Right kidney (tissue), 1 donor: ENCODE data around the gene DNAJC1.
"Not testable (repeated sequence)": the region's sequence is repeated elsewhere in the genome, so short reads cannot be mapped to it uniquely, and the experiment has no call there.

Experiments used
- DNase-seq: peaks from one replicate; pipeline ENCODE4 v3.0.0-alpha.2; 2016

Gene DNAJC1

DNA sequence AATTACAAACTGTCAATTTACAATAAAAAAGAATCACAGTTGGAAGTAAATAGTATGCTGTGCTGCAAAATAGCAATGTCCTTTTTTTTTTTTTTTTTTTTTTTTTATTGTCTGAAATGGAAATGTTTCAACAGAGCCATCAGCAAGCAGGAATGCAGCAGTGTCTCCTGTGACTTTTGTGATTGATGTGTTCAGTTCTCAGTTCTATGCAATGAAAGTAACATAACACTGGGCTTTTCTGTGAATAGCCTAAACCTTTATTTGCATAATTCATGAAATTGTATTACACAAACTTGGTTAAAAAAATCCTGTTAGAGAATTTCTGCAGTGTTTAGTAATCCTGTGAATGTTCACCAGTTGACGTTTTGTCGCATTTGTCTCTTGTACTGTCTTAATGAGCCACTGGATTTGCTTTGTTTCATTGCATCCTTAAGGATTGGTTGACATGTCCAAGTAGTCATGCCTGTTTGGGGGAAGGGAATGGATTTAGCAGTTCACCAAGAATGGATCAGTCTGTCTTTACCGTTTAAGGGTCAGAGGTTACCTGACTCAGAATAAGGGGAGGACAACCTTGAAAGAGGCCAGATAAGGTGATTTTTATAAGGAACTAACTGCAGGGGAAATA lies 276.8 kb downstream of the DNAJC1 start:
- DNase-seq, result no peak

DNA sequence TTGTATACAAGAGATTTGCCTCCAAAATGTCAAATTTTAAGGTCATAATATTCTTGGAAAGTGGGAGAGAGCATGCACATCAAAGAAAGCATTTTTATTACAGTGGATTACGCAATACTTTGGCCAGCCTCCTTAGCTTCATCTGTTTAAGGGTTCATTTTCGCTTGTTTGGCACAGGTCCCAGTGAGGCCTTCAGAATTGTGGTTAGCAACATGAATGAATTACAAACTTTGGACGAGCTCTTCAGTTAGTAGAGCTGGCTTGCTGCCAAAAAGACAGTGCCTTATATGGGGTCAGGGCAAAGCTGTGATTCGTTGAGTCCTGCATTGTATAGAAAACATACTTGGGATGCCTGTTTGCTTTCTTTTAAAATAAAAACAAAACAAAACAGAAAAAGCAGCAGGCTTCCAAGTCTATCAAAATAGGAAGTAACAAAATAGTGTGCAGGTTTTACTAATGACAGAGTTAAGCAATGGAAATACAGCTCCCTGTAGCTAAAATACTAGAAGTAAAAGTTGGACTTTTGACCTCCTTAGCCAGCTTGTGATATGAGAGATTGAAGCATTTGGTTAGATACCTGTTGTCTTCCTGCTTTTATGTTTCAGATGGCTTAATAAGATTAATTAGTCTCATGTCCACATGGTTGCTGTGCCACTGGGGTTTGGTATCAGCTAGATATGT lies 278.7 kb downstream of the DNAJC1 start:
- DNase-seq, result peak; percentile 62

DNA sequence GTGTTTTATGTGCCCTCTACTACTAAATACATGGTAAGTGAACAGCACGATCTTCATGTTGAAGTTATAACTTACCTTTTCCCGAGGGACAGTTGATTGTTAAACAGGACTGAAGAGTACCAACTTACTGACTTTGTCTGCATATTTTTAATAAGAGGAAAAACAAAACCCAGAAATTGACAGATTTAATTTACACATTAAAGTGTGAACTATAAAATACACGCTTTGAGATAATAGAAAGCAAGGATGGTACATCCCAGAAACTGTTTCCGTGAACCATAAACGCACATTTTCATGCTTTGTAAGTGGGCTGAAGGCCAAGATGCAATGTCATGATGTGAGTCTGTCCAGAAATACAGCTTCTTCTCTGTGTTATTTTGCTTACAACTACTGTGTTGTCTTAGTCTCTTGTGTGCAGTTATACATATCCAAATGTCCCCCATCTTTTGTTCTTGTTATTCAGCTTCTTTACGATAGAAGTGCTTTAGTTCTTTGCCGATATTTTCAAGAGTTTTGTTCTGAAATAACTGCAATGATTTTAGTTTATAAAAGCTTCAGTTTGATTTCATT lies 279.4 kb downstream of the DNAJC1 start:
- no peak for DNase-seq

DNA sequence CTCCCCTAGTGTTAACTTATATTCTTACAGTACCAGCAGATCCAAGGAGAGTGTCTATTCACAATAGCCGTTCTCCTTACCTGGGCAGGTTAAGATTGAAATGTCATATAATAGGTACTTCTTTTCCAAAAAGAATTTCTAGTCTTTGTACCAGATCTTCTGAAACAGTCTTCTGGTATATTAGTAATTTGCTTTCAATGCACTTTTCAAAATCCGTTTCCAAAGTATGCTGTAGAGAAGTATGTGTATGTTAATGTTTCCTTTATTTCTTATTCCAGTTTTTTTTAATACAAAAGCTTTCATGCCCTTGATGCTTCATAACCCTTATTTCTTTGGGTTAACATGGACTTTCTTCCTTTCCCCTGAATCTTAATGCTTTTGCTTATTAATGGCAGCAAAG lies 281.3 kb downstream of the DNAJC1 start:
- DNase-seq, result no peak

DNA sequence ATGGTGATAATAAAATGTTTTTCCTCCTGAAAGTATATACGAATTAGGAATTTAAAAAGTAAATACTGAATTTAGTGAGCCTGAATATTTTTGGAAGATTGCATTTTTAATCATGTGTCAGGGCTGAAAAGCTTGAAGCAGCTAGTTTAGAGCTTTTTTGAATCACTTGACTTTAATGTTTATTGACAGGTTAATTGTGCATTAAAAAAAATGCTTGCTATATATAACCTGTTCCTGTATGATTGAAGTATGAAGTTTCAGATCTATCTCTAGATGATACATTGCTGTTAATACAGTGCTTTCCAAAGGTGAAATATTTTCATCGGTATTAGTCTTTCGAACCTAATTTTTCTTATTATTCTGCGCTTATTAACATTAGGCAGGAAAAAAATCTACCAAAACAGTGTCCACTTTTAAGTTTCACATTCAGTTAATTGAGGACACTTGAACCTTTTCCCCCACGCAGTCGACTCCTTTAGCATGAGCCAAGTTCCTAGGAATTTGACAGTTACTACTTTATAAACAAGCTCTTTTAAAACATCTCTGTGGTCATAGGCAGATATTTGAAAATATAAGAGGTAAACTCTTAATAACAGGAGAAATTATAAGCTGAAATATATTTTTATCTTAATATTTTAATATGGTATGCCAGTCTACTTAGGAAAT lies 282.4 kb downstream of the DNAJC1 start:
- DNase-seq, result no peak

DNA sequence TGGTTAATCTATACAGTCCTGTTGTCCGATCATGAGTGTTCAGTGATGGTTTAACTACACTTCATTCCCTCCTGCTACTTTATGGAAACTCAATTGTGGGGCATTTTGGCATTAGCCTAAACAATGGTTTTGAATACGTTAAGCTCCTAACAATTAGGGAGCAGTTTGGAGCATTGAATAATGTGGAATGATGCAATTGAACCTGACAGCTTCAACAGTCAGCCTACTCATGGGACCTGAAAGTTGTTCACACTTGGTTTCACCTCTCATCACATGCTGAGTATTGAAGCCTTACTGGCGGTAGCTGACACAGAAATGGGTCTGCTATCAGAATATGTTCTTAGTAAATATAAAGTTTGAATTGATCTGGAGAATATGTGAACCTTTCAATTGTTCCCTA lies 283.4 kb downstream of the DNAJC1 start:
- DNase-seq, result no peak

DNA sequence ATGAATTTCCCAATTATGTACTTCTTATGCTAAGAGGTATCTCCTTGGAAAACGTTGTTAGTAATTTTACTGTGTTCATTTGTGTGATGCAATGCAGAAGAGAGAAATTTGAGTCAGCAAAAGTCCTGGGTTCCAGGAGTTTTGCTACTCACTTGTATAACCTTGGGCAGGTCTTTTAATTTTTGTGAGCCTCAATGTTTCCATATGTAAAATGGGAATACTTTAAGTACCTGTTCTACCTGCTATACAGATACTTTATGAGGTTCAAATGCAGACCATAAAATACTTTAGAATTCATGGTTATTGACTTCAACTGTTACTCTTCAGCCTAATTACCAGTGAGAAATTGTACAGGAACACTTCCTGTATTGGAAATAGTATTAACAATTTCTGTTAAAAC lies 284.0 kb downstream of the DNAJC1 start:
- DNase-seq, result no peak

DNA sequence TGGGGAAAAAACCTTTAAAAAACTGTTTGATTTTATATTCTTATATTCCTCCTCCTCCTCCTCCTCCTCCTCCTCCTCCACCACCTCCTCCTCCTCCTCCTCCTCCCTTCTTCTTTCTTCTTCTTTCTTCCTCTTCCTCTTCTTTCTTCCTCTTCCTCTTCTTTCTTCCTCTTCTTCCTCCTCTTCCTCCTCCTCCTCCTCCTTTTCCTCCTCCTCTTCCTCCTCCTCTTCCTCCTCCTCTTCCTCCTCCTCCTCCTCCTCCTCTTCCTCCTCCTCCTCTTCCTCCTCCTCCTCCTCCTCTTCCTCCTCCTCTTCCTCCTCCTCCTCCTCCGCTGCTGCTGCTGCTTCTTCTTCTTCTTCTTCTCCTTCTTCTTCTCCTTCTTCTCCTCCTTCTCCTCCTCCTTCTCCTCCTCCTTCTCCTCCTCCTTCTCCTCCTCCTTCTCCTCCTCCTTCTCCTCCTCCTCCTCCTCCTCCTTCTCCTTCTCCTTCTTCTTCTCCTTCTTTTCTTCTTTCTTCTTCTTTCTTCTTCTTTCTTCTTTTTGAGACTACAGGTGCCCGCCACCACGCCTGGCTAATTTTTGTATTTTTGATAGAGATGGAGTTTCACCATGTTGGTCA lies 286.0 kb downstream of the DNAJC1 start:
- DNase-seq, result not testable (repeated sequence)

DNA sequence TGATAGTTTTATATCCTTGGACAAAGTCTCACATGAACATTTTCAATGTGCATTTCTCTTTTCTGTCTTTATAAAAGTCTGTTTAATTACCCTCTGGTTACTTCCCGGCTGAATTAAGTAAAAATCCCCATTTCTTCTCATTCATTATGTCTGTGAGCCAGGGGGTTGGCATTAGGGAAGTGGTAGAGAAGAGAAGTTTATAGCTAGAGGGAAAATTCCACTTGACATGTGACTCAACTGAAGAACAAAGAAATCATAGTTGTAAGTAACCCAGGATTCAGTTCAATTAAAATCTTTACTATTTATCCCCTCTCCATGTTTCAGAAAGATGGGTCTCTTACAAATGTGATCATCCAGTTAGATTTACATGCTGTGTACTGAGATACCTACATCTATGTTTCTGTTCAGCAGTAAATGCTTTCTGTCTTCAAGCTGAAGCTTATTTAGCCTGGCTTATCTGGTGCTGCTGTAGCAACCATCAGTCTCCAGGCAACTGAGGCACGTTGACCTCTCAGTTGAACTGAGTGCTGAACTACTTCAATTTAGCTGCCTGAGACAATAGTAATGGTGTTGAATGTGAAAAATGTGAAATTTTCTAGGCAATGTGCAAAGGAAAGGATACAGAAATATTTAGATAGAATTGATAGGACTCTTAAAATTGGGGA lies 287.9 kb downstream of the DNAJC1 start:
- DNase-seq, result no peak

DNA sequence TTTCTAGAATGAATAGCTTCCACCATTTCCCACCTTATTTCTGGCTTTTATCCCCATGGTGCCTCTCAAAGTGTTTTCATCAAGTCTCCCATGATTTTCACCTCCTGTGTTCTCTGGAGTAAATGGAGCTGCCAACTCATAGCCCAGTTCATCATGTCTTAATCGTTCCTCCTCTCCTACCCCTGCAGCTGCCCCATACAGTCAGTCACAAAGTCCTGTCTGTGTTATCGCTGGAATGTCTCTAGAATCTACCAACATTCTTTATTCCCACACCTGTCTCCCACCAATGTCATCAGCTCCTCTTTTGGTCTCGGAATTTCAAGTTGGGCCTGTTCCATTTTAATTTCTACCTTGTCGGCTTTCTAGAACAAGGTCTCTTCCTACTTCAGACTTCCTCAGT lies 290.6 kb downstream of the DNAJC1 start:
- no peak for DNase-seq

DNA sequence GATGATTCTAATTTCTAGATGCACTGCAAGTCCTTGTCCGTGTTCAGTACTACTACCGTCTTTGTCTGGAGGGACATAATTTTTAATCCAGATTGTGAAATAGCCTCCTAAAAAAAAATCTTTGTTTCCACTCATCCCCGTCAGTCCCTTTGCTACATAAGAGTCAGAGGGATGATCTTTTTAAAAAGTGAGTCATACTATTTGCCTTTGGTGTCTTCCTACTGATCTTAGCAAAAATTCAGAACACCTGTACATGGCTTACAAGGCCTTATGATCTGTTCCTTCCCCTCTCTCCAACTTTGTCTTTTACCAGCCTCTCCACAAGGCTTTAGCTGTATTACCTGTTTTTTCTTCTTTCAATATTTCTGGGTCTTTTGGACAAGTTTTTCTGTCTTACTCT lies 296.0 kb downstream of the DNAJC1 start:
- DNase-seq, result no peak
